Right atrium auricular region (tissue), 2 donors: Measurements from ENCODE around the gene ADCY4. TPM values are rescaled to one million over a fixed set of nuclear protein-coding genes. Genes with fewer than 3 reads are reported as not detected.

ENCODE experiments used
- DNase-seq: peaks from one replicate; pipeline ENCODE4 v3.0.0-alpha.2; 2019; ENCODE audit warnings: low spot score
- H3K27ac ChIP-seq, 2 donors: fragments of 200-600 bp; sonication (generic); 1 replicate in 1 of 2; 2 replicates in 1 of 2; pipeline ENCODE4 v1.5.1; 2016 to 2019
- H3K27me3 ChIP-seq, 2 donors: fragments of 200-600 bp; sonication (generic); one replicate each; pipeline versions ENCODE4 v1.5.1 to v1.6.0; 2017 to 2019
- H3K36me3 ChIP-seq: fragments of 200-600 bp; sonication (generic); one replicate; pipeline ENCODE4 v1.5.1; 2016
- H3K4me1 ChIP-seq, 2 donors: fragments of 200-600 bp; sonication (generic); one replicate each; pipeline versions ENCODE4 v1.5.1 to v1.6.0; 2017 to 2019
- H3K4me3 ChIP-seq, 2 donors: fragments of 200-600 bp; sonication (generic); 1 replicate in 1 of 2; 2 replicates in 1 of 2; pipeline ENCODE4 v1.5.1; 2017 to 2019; ENCODE audit warnings: mild to moderate bottlenecking in 1 of 2, moderate library complexity in 1 of 2
- H3K9me3 ChIP-seq, 2 donors: fragments of 200-600 bp; sonication (generic); one replicate each; pipeline ENCODE4 v1.5.1; 2019
- total RNA-seq, 2 donors: library from RNA; depleted of rRNA; stranded (reverse); fragments of >200 nt; gene quantifications; one replicate each; pipeline ENCODE4 v1.1.0, GENCODE V29; 2016
- TF ChIP-seq, protein P1 (sequence below), 2 donors: fragments of 200-600 bp; sonication (generic); IDR thresholded peaks; one replicate each; pipeline ENCODE4 v1.5.1; 2019; ENCODE audit warnings: antibody characterized with exemption in 2 of 2

ADCY4 gene
- total RNA-seq, 2 donors from 2014 or later: 17.1 to 25.5 TPM

DNA sequence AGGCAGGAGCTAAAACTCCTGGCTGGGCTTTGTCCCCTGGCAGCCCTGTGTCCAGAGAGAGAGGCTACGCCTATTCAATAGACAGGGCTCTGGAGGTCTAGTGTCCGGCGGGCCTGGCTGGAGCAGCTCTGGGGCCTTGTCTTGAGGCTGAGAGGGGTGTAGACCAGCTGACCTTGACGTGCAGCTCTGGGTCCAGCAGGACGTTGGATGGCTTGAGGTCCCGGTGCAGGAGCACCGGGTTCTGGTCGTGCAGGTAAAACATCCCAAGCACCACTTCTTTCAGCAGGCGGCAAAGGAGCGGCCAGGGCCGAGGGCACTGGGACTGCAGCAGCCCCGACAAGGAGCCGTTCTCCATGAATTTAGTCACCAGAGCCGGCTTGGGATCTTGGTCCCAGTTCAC, 4.0 kb upstream of the ADCY4 start:
- peaks cover 0 to 41% of the 10 kb centered on the region in 2 donors for H3K4me1 ChIP-seq

DNA sequence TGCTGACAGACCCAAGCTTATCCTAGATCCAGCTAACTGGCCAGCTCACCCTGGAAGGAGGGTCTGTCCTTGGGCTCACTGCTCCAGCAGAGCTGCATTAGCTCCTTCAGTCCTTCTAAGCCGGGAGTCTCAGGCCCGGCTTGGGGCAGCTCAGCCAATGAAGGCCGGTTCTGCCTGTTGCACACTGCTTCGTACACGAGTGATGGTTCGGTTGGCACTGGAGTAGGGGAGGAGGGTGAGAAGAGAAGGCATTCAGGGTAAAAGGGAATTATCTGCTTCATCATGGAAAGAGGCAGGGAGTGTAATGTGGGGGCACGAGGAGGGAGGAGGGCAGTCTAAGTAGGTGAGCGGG, 2.9 kb upstream of the ADCY4 start:
- Histone ChIP-seq H3K27me3 (peaks cover 0 to 4% of the 10 kb centered on the region in 2 donors), H3K4me1 (peaks cover 0 to 51% of the 10 kb centered on the region in 2 donors), H3K4me3 (no peak overlapping the region), H3K36me3 (no peaks in the 10 kb centered on the region), H3K9me3 (no peaks in the 10 kb centered on the region), H3K27ac (no peak overlapping the region)
- TF ChIP-seq, protein P1, sequence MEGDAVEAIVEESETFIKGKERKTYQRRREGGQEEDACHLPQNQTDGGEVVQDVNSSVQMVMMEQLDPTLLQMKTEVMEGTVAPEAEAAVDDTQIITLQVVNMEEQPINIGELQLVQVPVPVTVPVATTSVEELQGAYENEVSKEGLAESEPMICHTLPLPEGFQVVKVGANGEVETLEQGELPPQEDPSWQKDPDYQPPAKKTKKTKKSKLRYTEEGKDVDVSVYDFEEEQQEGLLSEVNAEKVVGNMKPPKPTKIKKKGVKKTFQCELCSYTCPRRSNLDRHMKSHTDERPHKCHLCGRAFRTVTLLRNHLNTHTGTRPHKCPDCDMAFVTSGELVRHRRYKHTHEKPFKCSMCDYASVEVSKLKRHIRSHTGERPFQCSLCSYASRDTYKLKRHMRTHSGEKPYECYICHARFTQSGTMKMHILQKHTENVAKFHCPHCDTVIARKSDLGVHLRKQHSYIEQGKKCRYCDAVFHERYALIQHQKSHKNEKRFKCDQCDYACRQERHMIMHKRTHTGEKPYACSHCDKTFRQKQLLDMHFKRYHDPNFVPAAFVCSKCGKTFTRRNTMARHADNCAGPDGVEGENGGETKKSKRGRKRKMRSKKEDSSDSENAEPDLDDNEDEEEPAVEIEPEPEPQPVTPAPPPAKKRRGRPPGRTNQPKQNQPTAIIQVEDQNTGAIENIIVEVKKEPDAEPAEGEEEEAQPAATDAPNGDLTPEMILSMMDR (IDR thresholded peaks at IDR 0.05): no peak
- DNase-seq: no peak

More for the DNA sequence above, 4.0 kb upstream of the ADCY4 start:
- no peak for DNase-seq
- Histone ChIP-seq H3K36me3 (no peaks in the 10 kb centered on the region), H3K4me3 (peak overlapping the region; percentile 21 to 49), H3K9me3 (no peaks in the 10 kb centered on the region), H3K27ac (no peak overlapping the region), H3K27me3 (peaks cover 0 to 4% of the 10 kb centered on the region in 2 donors)
- TF ChIP-seq, protein P1 (IDR thresholded peaks at IDR 0.05): no peak

DNA sequence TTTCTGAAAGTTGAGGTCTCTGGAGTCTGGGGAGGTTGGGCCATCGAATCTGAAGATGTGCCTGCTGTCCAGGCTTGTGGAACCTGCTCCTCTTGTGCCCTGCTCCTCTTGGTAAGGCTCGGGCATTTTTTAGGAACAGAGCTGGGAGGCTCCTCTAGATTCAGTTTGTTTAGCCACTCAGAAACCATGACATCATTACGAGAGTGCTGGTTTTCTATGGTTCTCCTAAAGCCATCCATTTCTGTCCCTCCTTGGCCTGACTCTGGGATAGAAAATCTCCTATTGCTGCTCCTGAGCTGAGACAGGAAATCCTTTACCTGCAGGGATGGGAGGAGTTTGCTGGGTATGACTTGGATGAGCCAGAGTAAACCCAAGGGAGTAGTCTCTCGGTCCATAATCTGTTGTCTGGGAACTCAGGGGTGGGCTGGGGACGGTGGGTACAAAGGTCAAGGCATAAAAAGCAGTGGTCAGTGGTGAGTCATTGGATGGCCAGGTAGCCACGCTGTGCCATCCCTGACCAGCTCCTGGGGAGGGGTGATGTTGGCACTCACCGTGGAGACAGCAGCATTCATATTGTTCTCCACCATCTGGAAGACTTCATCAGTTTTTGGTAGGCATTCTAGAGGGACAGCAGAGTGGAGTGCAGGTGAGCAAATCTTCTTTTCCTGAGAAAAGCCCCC, 2.4 kb upstream of the ADCY4 start:
- DNase-seq: no peak
- Histone ChIP-seq H3K27ac (no peak overlapping the region), H3K27me3 (peaks cover 0 to 4% of the 10 kb centered on the region in 2 donors), H3K36me3 (no peaks in the 10 kb centered on the region), H3K4me1 (peaks cover 0 to 56% of the 10 kb centered on the region in 2 donors), H3K4me3 (no peak overlapping the region), H3K9me3 (no peaks in the 10 kb centered on the region)
- TF ChIP-seq, protein P1 (IDR thresholded peaks at IDR 0.05): no peak

DNA sequence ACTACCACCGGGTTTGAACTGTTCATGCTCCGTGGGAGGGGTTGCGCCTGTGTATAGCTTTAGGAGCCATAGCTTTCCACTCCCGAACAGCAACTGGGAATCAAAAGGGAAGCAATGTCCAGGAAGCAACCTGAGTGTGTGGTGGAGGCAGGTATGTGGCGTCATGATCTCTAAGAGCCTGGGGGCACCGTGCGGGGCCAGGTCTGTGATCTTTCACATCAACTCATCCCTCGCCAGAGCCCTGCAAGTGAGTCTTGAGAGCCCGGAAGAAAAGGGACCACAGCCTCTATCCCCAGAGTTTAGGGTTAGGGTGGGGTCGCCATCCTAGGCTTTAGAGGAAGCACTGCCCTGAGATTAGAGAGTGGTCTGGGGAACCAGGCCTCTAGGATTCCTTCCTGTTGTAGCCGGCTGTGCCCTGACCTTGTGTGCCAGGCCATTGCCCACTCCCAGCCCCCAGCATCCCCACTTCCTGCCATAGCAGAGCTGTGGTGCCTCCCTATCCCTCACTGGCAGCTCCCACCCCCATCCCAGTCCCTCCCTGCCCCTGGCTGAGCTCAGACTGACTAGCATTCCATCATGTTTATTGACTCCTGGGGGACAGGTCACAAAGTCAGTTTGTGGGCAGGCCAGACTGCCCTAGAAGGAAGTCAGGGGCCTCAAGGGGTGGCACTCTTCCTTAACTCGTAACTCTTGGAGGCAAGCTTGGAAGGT, 745 bp upstream of the ADCY4 start:
- H3K4me1 ChIP-seq: peaks cover 0 to 61% of the 10 kb centered on the region in 2 donors
- TF ChIP-seq, protein P1 (IDR thresholded peaks at IDR 0.05): no peak
- DNase-seq: no peak
- peak overlapping the region; percentile 50 to 58 for H3K4me3 ChIP-seq
- peak overlapping the region; percentile 81 to 83 for H3K27ac ChIP-seq
- H3K9me3 ChIP-seq: no peaks in the 10 kb centered on the region
- H3K36me3 ChIP-seq: no peaks in the 10 kb centered on the region
- peaks cover 0 to 4% of the 10 kb centered on the region in 2 donors for H3K27me3 ChIP-seq

DNA sequence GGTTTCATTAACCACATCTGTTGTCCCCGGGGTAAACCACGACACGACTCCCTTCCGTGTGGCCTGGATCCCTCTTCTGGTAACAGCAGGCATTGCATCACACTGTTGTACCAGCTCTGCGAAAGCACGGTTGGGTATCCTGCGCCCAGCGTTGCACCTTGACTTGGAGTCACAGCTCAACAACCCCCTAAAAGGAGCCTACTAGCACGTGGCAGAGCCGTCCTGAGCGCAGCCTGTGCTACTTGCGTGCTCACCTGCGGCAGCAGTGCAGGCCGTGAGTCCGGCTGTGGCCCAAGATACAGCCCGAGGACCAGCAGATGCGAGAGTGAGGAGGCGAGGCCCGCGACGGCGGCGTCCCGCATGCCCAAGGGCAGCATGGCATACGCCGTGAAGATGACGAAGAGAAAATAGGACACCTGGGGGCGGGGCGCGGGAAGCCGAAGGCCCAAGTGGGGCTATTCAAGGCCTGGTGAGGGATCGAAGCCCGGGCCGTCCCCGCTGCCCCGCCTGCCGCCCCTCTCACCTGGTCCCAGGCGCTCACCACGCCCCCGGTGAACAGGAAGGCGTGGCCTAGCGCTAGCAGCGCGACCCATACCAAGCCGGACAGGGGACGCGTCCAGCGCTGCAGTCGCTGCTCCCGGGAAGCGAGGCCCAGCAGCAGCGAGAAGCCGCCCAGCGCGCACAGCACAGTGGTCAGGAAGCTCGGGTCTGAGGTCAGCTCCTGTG, 2.4 kb downstream of the ADCY4 start:
- Histone ChIP-seq H3K4me3 (peak overlapping the region in 1 of 2 donors; percentile 30), H3K27ac (no peak overlapping the region), H3K27me3 (peaks cover 0 to 4% of the 10 kb centered on the region in 2 donors)

More for the DNA sequence above, 2.4 kb downstream of the ADCY4 start:
- TF ChIP-seq, protein P1 (IDR thresholded peaks at IDR 0.05): peak; percentile 61 to 77
- Histone ChIP-seq H3K36me3 (no peaks in the 10 kb centered on the region), H3K4me1 (peaks cover 0 to 40% of the 10 kb centered on the region in 2 donors), H3K9me3 (no peaks in the 10 kb centered on the region)
- DNase-seq: peak; percentile 79
